ENCODE data around the gene PVALB. TPM values are rescaled to one million over a fixed set of nuclear protein-coding genes. Genes with fewer than 3 reads are reported as not detected.

The PVALB gene, protein sequence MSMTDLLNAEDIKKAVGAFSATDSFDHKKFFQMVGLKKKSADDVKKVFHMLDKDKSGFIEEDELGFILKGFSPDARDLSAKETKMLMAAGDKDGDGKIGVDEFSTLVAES
- total RNA-seq, result not detected
- long read RNA-seq, result 0 reads

DNA sequence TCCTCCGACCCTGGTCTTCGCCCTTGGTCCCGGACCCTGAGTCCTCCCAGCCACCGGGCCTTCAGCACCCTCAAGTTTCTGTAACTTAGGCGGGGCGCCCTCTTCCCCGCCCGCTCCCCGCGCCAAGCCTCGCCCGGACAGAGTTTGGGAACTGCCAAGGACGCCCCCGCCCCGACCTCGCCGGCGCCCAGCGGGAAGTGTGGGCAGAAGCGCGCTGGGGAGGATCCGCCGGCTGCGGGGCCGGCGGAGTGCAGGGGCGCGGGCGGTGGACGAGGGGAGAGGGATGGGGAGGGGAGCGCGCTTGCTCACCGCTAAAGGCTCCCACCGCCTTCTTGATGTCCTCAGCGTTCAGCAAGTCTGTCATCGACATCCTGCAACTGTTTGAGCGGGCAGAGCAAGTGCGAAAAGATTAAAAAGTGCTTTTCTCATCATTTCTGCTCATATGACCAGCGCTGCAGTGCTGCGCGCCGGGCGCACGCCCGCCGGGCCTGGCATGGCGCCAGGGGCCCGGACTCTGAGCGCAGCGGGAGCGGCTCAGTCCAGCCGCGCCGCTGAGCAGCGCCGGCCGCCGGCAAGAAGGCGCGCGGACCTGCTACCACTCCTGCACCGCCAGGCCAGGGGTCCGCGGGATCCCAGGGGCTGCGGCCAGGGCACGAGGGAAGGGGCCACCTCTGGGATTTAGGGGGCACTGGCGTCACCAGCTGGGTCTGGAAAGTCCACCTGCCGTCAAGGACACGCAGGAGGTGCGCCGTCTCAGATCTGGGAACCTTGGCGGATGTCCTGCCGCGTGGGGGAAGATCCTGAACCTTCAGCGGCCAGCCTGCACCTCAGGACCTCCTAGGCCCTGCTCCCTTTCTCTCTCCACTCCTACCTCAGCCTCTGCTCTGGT, at the start of gene PVALB:
Gene PVALB (minus strand): TSS at position 400 of the 889 bp plus-strand sequence. CDS start 30 bp downstream, at position 370.
- Histone ChIP-seq H3K4me3 (peak within 1 kb of the TSS; percentile 55), H3K27ac (replicated peaks) (no peak within 1 kb of the TSS), H3K4me1 (peaks cover 13% of the 10 kb centered on the region), H3K27me3 (ENCODE audit: low read depth) (peaks cover 100% of the 10 kb centered on the region), H3K36me3 (no peaks in the 10 kb centered on the region), H3K9me3 (replicated peaks) (no peaks in the 10 kb centered on the region)
- intact Hi-C loops (cut with micrococcal nuclease), result no loop called here
- no peak for TF ChIP-seq CTCF (IDR thresholded peaks at IDR 0.05; ENCODE audit: borderline replicate concordance)
- peak; percentile 22 for DNase-seq

DNA sequence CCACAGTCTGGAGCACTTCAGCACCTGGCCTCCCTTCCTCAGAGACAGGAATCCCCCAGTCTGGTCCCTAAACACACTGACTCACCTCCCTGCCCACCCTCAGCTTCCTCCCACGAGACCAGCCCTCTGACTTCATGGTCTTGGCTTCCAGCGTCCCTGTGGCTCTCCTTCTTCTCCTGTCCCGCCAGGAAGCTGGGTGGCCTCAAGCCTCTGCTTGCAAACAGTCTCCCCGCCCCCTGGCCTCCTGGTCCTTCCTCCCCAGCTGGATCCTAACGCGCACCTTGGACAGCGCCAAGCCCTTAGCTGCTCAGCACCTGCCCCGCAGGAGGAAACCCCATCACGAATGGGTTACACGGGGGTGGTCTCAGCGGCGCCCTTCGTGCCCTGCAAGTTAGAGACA, 48.5 kb upstream of the PVALB start:
- Histone ChIP-seq H3K9me3 (replicated peaks) (no peaks in the 10 kb centered on the region), H3K4me3 (no peak overlapping the region), H3K4me1 (no peaks in the 10 kb centered on the region), H3K27ac (replicated peaks) (no peak overlapping the region), H3K27me3 (ENCODE audit: low read depth) (peaks cover 66% of the 10 kb centered on the region), H3K36me3 (no peaks in the 10 kb centered on the region)
- no peak for DNase-seq
- TF ChIP-seq CTCF (IDR thresholded peaks at IDR 0.05; ENCODE audit: borderline replicate concordance), result no peak
- intact Hi-C loops (cut with micrococcal nuclease), result no loop called here

DNA sequence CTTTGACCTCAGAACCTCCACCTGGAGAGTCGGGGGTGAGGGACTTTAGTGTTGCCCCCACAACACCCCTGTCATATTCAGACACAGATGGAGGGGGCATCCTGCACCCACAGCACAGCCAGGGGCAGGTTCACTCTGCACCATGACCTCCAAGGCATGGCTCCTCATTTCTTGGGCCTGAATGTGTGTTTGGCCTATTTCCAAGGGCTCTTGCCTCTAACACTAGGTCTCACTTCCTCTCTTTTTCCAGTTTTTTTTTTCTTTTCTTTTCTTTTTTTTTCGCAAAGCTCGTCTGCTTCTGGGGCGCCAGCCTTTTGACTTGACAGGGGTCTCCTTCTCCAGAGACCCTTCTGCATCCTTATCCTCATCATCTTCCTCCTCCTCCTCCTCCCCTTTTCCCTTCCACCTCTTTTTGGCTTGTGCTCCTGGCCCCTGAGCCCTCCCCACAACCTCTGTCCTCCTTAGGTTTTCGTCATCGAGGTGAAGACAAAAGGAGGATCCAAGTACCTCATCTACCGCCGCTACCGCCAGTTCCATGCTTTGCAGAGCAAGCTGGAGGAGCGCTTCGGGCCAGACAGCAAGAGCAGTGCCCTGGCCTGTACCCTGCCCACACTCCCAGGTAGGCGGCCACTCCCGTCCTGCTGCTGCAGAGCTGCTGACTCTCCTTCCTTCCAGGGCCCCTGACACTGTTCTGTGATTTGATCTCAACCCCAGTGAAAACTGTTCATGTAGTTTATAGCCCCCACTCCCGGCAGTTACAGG, 47.8 kb upstream of the PVALB start:
- no peaks in the 10 kb centered on the region for H3K4me1 ChIP-seq
- no peak for TF ChIP-seq CTCF (IDR thresholded peaks at IDR 0.05; ENCODE audit: borderline replicate concordance)

GRCh38 chr22:36863979-36864378, 47.1 kb upstream of the PVALB start:
- no peaks in the 10 kb centered on the region for H3K36me3 ChIP-seq
- no peak for DNase-seq
- H3K27ac ChIP-seq (replicated peaks), result no peak overlapping the region
- H3K27me3 ChIP-seq (ENCODE audit: low read depth), result peaks cover 52% of the 10 kb centered on the region
- no peaks in the 10 kb centered on the region for H3K4me1 ChIP-seq
- intact Hi-C loops (cut with micrococcal nuclease), result no loop called here
- H3K4me3 ChIP-seq, result no peak overlapping the region
- no peaks in the 10 kb centered on the region for H3K9me3 ChIP-seq (replicated peaks)
- no peak for TF ChIP-seq CTCF (IDR thresholded peaks at IDR 0.05; ENCODE audit: borderline replicate concordance)

More for the DNA sequence above, 47.8 kb upstream of the PVALB start:
- Histone ChIP-seq H3K27ac (replicated peaks) (no peak overlapping the region), H3K9me3 (replicated peaks) (no peaks in the 10 kb centered on the region), H3K4me3 (no peak overlapping the region), H3K27me3 (ENCODE audit: low read depth) (peaks cover 59% of the 10 kb centered on the region), H3K36me3 (no peaks in the 10 kb centered on the region)
- no peak for DNase-seq
- intact Hi-C loops (cut with micrococcal nuclease), result no loop called here

- Histone ChIP-seq H3K9me3 (replicated peaks) (no peaks in the 10 kb centered on the region), H3K27ac (replicated peaks) (no peak overlapping the region), H3K27me3 (ENCODE audit: low read depth) (peaks cover 45% of the 10 kb centered on the region), H3K4me3 (no peak overlapping the region), H3K4me1 (no peaks in the 10 kb centered on the region), H3K36me3 (no peaks in the 10 kb centered on the region)
- no peak for DNase-seq
- TF ChIP-seq CTCF (IDR thresholded peaks at IDR 0.05; ENCODE audit: borderline replicate concordance), result no peak
- intact Hi-C loops (cut with micrococcal nuclease), result no loop called here
Measured at GRCh38 chr22:36863281-36863680, 46.4 kb upstream of the PVALB start.
